ENCODE results near the gene RPL13A. TPM values are rescaled to one million over a fixed set of nuclear protein-coding genes. Genes with fewer than 3 reads are reported as not detected.

The RPL13A gene
- total and polyA plus RNA-seq, 2 donors (not counting 3 experiments of a cell fraction or from before 2014, with no cell fraction given) = 2,291 to 4,148 TPM

DNA sequence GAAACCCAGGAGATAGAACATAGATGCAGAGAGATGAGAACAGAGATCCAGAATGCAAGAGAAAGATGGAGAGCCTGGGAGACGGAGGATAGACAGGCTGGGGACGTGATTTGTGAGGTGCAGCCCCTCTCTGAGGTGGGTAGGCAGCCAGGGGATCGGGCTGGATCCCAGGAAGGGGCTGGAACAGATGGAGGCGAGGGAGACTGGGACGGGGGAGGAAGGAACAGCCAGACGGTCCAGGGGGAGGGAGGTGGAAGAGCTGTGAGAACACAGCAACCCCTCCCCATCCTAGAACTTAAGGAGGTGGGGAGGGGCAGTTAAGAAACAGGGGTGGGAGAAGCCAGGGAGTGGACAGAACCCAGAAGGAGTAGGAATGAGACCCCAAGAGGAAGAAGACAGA, 49.1 kb upstream of the RPL13A start:
- FAIRE-seq = no peak
- intact Hi-C loops (cut with micrococcal nuclease) = no loop called here

DNA sequence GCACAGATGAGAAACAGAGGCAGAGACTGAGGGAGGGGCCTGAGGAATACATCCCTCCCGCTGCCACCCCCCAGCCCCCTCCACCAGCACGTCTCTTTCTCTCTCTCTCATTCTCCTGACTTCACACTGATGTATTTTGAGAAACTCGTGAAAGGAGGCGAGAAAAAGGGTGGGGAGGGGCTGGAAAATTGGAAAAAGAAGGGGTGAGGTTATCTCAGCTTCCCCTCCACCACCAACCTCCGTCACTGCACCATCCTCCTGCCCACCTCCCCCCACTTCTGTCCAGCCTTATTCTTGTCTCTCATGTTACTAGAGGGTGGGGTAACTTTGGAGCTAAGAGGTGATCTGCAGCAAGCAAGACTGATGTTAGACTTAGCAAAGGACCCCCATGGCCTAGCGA, 47.6 kb upstream of the RPL13A start:
- no peak for TF ChIP-seq EZH2 (IDR thresholded peaks at IDR 0.05; ENCODE audit: borderline replicate concordance, low read depth, low read length, severe bottlenecking)
- no peak for TF ChIP-seq POLR2AphosphoS5 (IDR thresholded peaks at IDR 0.05; ENCODE audit: insufficient read depth, low read depth, low read length)
- TF ChIP-seq JUN (IDR thresholded peaks at IDR 0.05; ENCODE audit: borderline replicate concordance, insufficient read depth, insufficient read length, low read depth) = no peak
- TF ChIP-seq MYC (IDR thresholded peaks at IDR 0.05; ENCODE audit: low read depth, low read length) = no peak
- H3K27ac ChIP-seq (ENCODE audit: insufficient read depth, low read depth, low read length) = no peak overlapping the region
- H3K9me1 ChIP-seq (replicated peaks; ENCODE audit: control insufficient read depth, extremely low read depth, insufficient read depth, low read length) = no peaks in the 10 kb centered on the region
- no peaks in the 10 kb centered on the region for H4K20me1 ChIP-seq (replicated peaks; ENCODE audit: control insufficient read depth, extremely low read depth, insufficient read depth, low read length)
- dilution Hi-C loops (cut with MboI; ENCODE audit: extremely low pct_ligation_motif_present, low sequenced_read_pairs) = no loop called here
- H3K4me3 ChIP-seq (replicated peaks in 1 of 3; ENCODE audit: insufficient read depth in 1 of 3, low read depth in 1 of 3, low read length in 3 of 3) = no peak overlapping the region
- no peaks in the 10 kb centered on the region for H3K9me3 ChIP-seq (replicated peaks; ENCODE audit: control insufficient read depth, insufficient read depth, low read length)
- peaks cover 58 to 69% of the 10 kb centered on the region in 2 experiments for H3K27me3 ChIP-seq (ENCODE audit: control insufficient read depth in 2 of 2, insufficient read depth in 2 of 2, low read length in 2 of 2)
- H2AFZ ChIP-seq (ENCODE audit: low read depth, low read length) = no peak overlapping the region
- ChIA-PET POLR2A (no interaction called here), CTCF (interaction anchor here (0.9 to 1.5 kb wide), 4 partner anchors 12 to 112 kb away, joined by 3 to 4 read pairs (median 3); partner anchors contain the start of gene DKKL1)
- BruUV-seq (replicated peaks) = no TSS peak
- no peak overlapping the region for H3K9ac ChIP-seq (replicated peaks; ENCODE audit: extremely low read depth, insufficient read depth, low read length)
- FAIRE-seq (no peak), DNase-seq (ENCODE audit: low read depth, low spot score) (no peak)
- intact Hi-C loops (cut with micrococcal nuclease) = no loop called here
- no peaks in the 10 kb centered on the region for H3K36me3 ChIP-seq (ENCODE audit: control insufficient read depth in 2 of 2, extremely low read depth in 1 of 2, insufficient read depth in 2 of 2, low read length in 2 of 2)
- no peak overlapping the region for H3K4me2 ChIP-seq (ENCODE audit: insufficient read depth, low read length)
- H3K79me2 ChIP-seq (ENCODE audit: control insufficient read depth, insufficient read depth, low read length) = no peaks in the 10 kb centered on the region
- peaks cover 3% of the 10 kb centered on the region for H3K4me1 ChIP-seq (ENCODE audit: control insufficient read depth, extremely low read depth, insufficient read depth, low read length)

More for the DNA sequence above, 49.1 kb upstream of the RPL13A start:
- H3K4me1 ChIP-seq (ENCODE audit: control insufficient read depth, extremely low read depth, insufficient read depth, low read length) = peaks cover 3% of the 10 kb centered on the region
- H3K27me3 ChIP-seq (ENCODE audit: control insufficient read depth in 2 of 2, insufficient read depth in 2 of 2, low read length in 2 of 2) = peaks cover 69 to 79% of the 10 kb centered on the region in 2 experiments
- no peaks in the 10 kb centered on the region for H3K36me3 ChIP-seq (ENCODE audit: control insufficient read depth in 2 of 2, extremely low read depth in 1 of 2, insufficient read depth in 2 of 2, low read length in 2 of 2)
- H3K9me3 ChIP-seq (replicated peaks; ENCODE audit: control insufficient read depth, insufficient read depth, low read length) = no peaks in the 10 kb centered on the region
- no TSS peak for BruUV-seq (replicated peaks)
- CTCF ChIA-PET = no interaction called here
- no peak overlapping the region for H2AFZ ChIP-seq (ENCODE audit: low read depth, low read length)
- TF ChIP-seq GATA2 (IDR thresholded peaks at IDR 0.05; ENCODE audit: insufficient read depth, insufficient read length, low read depth, low read length) (no peak), MAX (IDR thresholded peaks at IDR 0.05; ENCODE audit: insufficient read depth, insufficient read length) (no peak), FOS (IDR thresholded peaks at IDR 0.05; ENCODE audit: borderline replicate concordance, insufficient read depth, low read length) (no peak), MYC (IDR thresholded peaks at IDR 0.05; ENCODE audit: low read depth, low read length) (no peak)
- H3K9ac ChIP-seq (replicated peaks; ENCODE audit: extremely low read depth, insufficient read depth, low read length) = no peak overlapping the region
- H4K20me1 ChIP-seq (replicated peaks; ENCODE audit: control insufficient read depth, extremely low read depth, insufficient read depth, low read length) = no peaks in the 10 kb centered on the region
- no peak overlapping the region for H3K4me2 ChIP-seq (ENCODE audit: insufficient read depth, low read length)
- POLR2A ChIA-PET = no interaction called here
- DNase-seq (ENCODE audit: low read depth, low spot score) = no peak
- dilution Hi-C loops (cut with MboI; ENCODE audit: extremely low pct_ligation_motif_present, low sequenced_read_pairs) = no loop called here
- H3K4me3 ChIP-seq (replicated peaks in 1 of 3; ENCODE audit: insufficient read depth in 1 of 3, low read depth in 1 of 3, low read length in 3 of 3) = no peak overlapping the region
- no peaks in the 10 kb centered on the region for H3K79me2 ChIP-seq (ENCODE audit: control insufficient read depth, insufficient read depth, low read length)
- H3K9me1 ChIP-seq (replicated peaks; ENCODE audit: control insufficient read depth, extremely low read depth, insufficient read depth, low read length) = no peaks in the 10 kb centered on the region
- H3K27ac ChIP-seq (ENCODE audit: insufficient read depth, low read depth, low read length) = no peak overlapping the region
